K562 (cell line): ENCODE results near the gene FAM53B.

Experiments
- CBFB ChIP-seq: sonication (generic); formaldehyde crosslinking; IDR thresholded peaks from 2 replicates; pipeline ENCODE4 v1.4.0; 2020; ENCODE audit warnings: mild to moderate bottlenecking, missing genetic modification reagents
- CHD2 ChIP-seq: IDR thresholded peaks from 2 replicates; pipeline ENCODE4 v1.6.1; 2011; ENCODE audit warnings: low read depth, low read length
- CTCF ChIP-seq, 3 experiments: IDR thresholded peaks in 2 of 3; conservative IDR thresholded peaks in 1 of 3; 2 replicates each; pipeline ENCODE4 v1.5.1; 2011 to 2012; ENCODE audit warnings: low read length in 3 of 3, mild to moderate bottlenecking in 3 of 3, control low read depth in 2 of 3, improper control_type of control experiment in 1 of 3, inconsistent platforms in 1 of 3, low read depth in 1 of 3, mixed read lengths in 1 of 3, moderate library complexity in 1 of 3; ENCODE audit not compliant: insufficient read depth in 2 of 3
- EP300 ChIP-seq: IDR thresholded peaks from 2 replicates; pipeline ENCODE4 v1.6.1; 2012; ENCODE audit warnings: low read length, improper control_type of control experiment
- HNRNPLL ChIP-seq: fragments of 200-400 bp; formaldehyde crosslinking; IDR thresholded peaks from 2 replicates; pipeline ENCODE4 v1.6.1; 2017; ENCODE audit warnings: low read length, low read depth, mild to moderate bottlenecking; ENCODE audit not compliant: poor library complexity, severe bottlenecking
- HNRNPUL1 ChIP-seq: fragments of 200-400 bp; formaldehyde crosslinking; IDR thresholded peaks from 2 replicates; pipeline ENCODE4 v1.6.1; 2017; ENCODE audit warnings: low read length
- KDM1A ChIP-seq, 2 experiments: fragments of 450-650 bp; IDR thresholded peaks; 2 replicates each; pipeline ENCODE4 v1.6.1; 2016; ENCODE audit warnings: mild to moderate bottlenecking in 2 of 2
- KDM4B ChIP-seq, 2 experiments: fragments of 450-650 bp in 1 of 2; sonication (generic) in 1 of 2; IDR thresholded peaks; 2 replicates each; pipeline ENCODE4 v1.6.1; 2016 to 2017; ENCODE audit warnings: borderline replicate concordance in 2 of 2, antibody characterized with exemption in 1 of 2, low read depth in 1 of 2, mild to moderate bottlenecking in 1 of 2
- RNF219 ChIP-seq: fragments of 250-450 bp; sonication (Bioruptor Pico); IDR thresholded peaks from 2 replicates; pipeline ENCODE4 v1.5.0; 2022; ENCODE audit warnings: mild to moderate bottlenecking
- SMC3 ChIP-seq: conservative IDR thresholded peaks from 2 replicates; pipeline ENCODE4 v1.6.1; 2011; ENCODE audit warnings: low read depth, low read length, improper control_type of control experiment; ENCODE audit not compliant: insufficient read depth
- SOX6 ChIP-seq: fragments of 450-650 bp; IDR thresholded peaks from 2 replicates; pipeline ENCODE4 v1.6.1; 2014; ENCODE audit warnings: mild to moderate bottlenecking
- SRSF7 ChIP-seq: fragments of 200-400 bp; formaldehyde crosslinking; optimal IDR thresholded peaks from 2 replicates; pipeline ENCODE3; 2017; ENCODE audit warnings: mild to moderate bottlenecking, low read depth, low read length
- ZKSCAN8 ChIP-seq: fragments of 200-800 bp; sonication (Bioruptor generic); IDR thresholded peaks from 2 replicates; pipeline ENCODE4 v1.6.1; 2016; ENCODE audit warnings: missing genetic modification characterization, missing compliant biosample characterization
- TF ChIP-seq, protein P1 (sequence below), 2 experiments: IDR thresholded peaks in 1 of 2; conservative IDR thresholded peaks in 1 of 2; 2 replicates each; pipeline ENCODE4 v1.6.1; 2016; ENCODE audit warnings: low read depth in 2 of 2, mild to moderate bottlenecking in 1 of 2, missing compliant biosample characterization in 1 of 2, missing genetic modification characterization in 1 of 2, moderate library complexity in 1 of 2

- TF ChIP-seq KDM4B (IDR thresholded peaks at IDR 0.05; ENCODE audit: borderline replicate concordance in 2 of 2, low read depth in 1 of 2) (no peak), ZKSCAN8 (CRISPR knock-in tag) (no peak), SRSF7 (no peak), KDM1A (IDR thresholded peaks at IDR 0.05) (no peak), RNF219 (CRISPR knock-in tag) (no peak), HNRNPLL (no peak), CBFB (CRISPR knock-in tag) (no peak), CTCF (IDR thresholded peaks at IDR 0.05 in 2 of 3, conservative IDR thresholded peaks at IDR 0.05 in 1 of 3; ENCODE audit: insufficient read depth in 2 of 3, low read depth in 1 of 3, low read length in 3 of 3) (no peak), SMC3 (no peak), CHD2 (no peak), HNRNPUL1 (no peak), SOX6 (no peak), EP300 (no peak)
- TF ChIP-seq, protein P1, sequence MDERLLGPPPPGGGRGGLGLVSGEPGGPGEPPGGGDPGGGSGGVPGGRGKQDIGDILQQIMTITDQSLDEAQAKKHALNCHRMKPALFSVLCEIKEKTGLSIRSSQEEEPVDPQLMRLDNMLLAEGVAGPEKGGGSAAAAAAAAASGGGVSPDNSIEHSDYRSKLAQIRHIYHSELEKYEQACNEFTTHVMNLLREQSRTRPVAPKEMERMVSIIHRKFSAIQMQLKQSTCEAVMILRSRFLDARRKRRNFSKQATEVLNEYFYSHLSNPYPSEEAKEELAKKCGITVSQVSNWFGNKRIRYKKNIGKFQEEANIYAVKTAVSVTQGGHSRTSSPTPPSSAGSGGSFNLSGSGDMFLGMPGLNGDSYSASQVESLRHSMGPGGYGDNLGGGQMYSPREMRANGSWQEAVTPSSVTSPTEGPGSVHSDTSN (CRISPR knock-in tag; IDR thresholded peaks at IDR 0.05; ENCODE audit: low read depth) = no peak
- TF ChIP-seq, protein P1 (tag; conservative IDR thresholded peaks at IDR 0.05; ENCODE audit: low read depth) = no peak
Observed at GRCh38 chr10:124600051-124600880, 143.9 kb downstream of the FAM53B start.
